SK-N-SH (cell line): ENCODE data around the gene OR6C75. TPM values are rescaled to one million over a fixed set of nuclear protein-coding genes. Genes with fewer than 3 reads are reported as not detected.
"Not testable (repeated sequence)": the region's sequence is repeated elsewhere in the genome, so short reads cannot be mapped to it uniquely, and the experiment has no call there.

Experiments used
- CTCF ChIA-PET: fragments of 300-600, 350-600 bp; formaldehyde crosslinking; extraction: SDS; loops from one replicate; lab custom pipeline; 2021; lab: Yijun Ruan, JAX
- POLR2A ChIA-PET: fragments of 350-600 bp; sonication (Branson Sonifier 250); formaldehyde crosslinking; extraction: SDS; loops from one replicate; lab custom pipeline; 2020; ENCODE audit warnings: antibody characterized with exemption, inconsistent platforms; lab: Yijun Ruan, JAX
- DNase-seq: peaks from one replicate; pipeline ENCODE4 v3.0.0; 2012
- H2AFZ ChIP-seq: fragments of 200-600 bp; sonication (generic); 2 replicates; pipeline ENCODE4 v1.8.1; 2016; ENCODE audit warnings: antibody characterized with exemption, mild to moderate bottlenecking, low read depth
- H3F3A ChIP-seq: fragments of 200-600 bp; sonication (generic); replicated peaks from 2 replicates; pipeline ENCODE3; 2016; ENCODE audit warnings: antibody characterized with exemption, mild to moderate bottlenecking; ENCODE audit not compliant: insufficient read depth
- H3K27ac ChIP-seq, 2 experiments: fragments of 200-500 bp in 1 of 2; fragments of 200-600 bp in 1 of 2; sonication (Bioruptor generic) in 1 of 2; sonication (generic), shearing (Covaris generic) in 1 of 2; 2 replicates each; pipeline versions ENCODE4 v1.5.1 to v1.6.1; 2014 to 2016; ENCODE audit warnings: low read depth in 2 of 2, inconsistent platforms in 1 of 2, low read length in 1 of 2, mild to moderate bottlenecking in 1 of 2, mixed read lengths in 1 of 2
- H3K27me3 ChIP-seq: fragments of 200-600 bp; sonication (generic), shearing (Covaris generic); 2 replicates; pipeline ENCODE4 v1.6.1; 2016; ENCODE audit warnings: mixed run types; ENCODE audit not compliant: insufficient read depth
- H3K36me3 ChIP-seq, 2 experiments: fragments of 200-500 bp in 1 of 2; fragments of 200-600 bp in 1 of 2; sonication (Bioruptor generic) in 1 of 2; sonication (generic) in 1 of 2; replicated peaks in 1 of 2; 2 replicates each; pipeline versions ENCODE3 to v1.5.1; 2014 to 2016; ENCODE audit warnings: low read length in 1 of 2, mild to moderate bottlenecking in 1 of 2; ENCODE audit not compliant: insufficient read depth in 2 of 2, control insufficient read depth in 1 of 2
- H3K4me1 ChIP-seq, 2 experiments: fragments of 200-500 bp in 1 of 2; fragments of 200-600 bp in 1 of 2; sonication (Bioruptor generic) in 1 of 2; sonication (generic), shearing (Covaris generic) in 1 of 2; 2 replicates each; pipeline versions ENCODE4 v1.5.1 to v1.6.1; 2014 to 2016; ENCODE audit warnings: low read depth in 1 of 2, low read length in 1 of 2, mixed run types in 1 of 2; ENCODE audit not compliant: insufficient read depth in 2 of 2, control insufficient read depth in 1 of 2
- H3K4me2 ChIP-seq: fragments of 200-600 bp; sonication (generic), shearing (Covaris generic); 2 replicates; pipeline ENCODE4 v1.6.1; 2017; ENCODE audit warnings: mixed run types
- H3K4me3 ChIP-seq, 2 experiments: fragments of 200-500 bp in 1 of 2; fragments of 200-600 bp in 1 of 2; sonication (Bioruptor generic) in 1 of 2; sonication (generic), shearing (Covaris generic) in 1 of 2; 2 replicates each; pipeline versions ENCODE4 v1.5.1 to v1.8.1; 2014 to 2016; ENCODE audit warnings: low read depth in 2 of 2, inconsistent platforms in 1 of 2, low read length in 1 of 2, mild to moderate bottlenecking in 1 of 2, mixed read lengths in 1 of 2, moderate library complexity in 1 of 2
- H3K79me2 ChIP-seq: fragments of 200-600 bp; sonication (generic); 2 replicates; pipeline ENCODE4 v1.8.1; 2017; ENCODE audit warnings: mild to moderate bottlenecking; ENCODE audit not compliant: insufficient read depth
- H3K9ac ChIP-seq: fragments of 200-600 bp; sonication (generic); 2 replicates; pipeline ENCODE4 v1.6.1; 2017; ENCODE audit warnings: mixed run types
- H3K9me2 ChIP-seq: fragments of 200-600 bp; sonication (generic); 2 replicates; pipeline ENCODE4 v1.6.1; 2017; ENCODE audit warnings: mixed run types
- H3K9me3 ChIP-seq: fragments of 200-600 bp; sonication (generic); 2 replicates; pipeline ENCODE4 v1.6.1; 2017; ENCODE audit warnings: mixed run types, mild to moderate bottlenecking, moderate library complexity
- H4K20me1 ChIP-seq: fragments of 200-600 bp; sonication (generic); 2 replicates; pipeline ENCODE4 v1.6.1; 2017; ENCODE audit warnings: mild to moderate bottlenecking, mixed run types; ENCODE audit not compliant: insufficient read depth
- EP300 ChIP-seq, 2 experiments: IDR thresholded peaks; 2 replicates each; pipeline versions ENCODE4 v1.4.0 to v1.6.1; 2012; ENCODE audit warnings: borderline replicate concordance in 1 of 2, low read depth in 1 of 2, low read length in 1 of 2
- GATA2 ChIP-seq: sonication (generic); formaldehyde crosslinking; IDR thresholded peaks from 2 replicates; pipeline ENCODE4 v1.5.0; 2020; ENCODE audit warnings: mild to moderate bottlenecking, missing genetic modification reagents
- JUND ChIP-seq: IDR thresholded peaks from 2 replicates; pipeline ENCODE4 v1.4.0; 2012
- NRF1 ChIP-seq: IDR thresholded peaks from 2 replicates; pipeline ENCODE4 v1.6.1; 2012; ENCODE audit warnings: low read depth, mild to moderate bottlenecking, low read length
- RAD21 ChIP-seq: IDR thresholded peaks from 2 replicates; pipeline ENCODE4 v1.6.1; 2012; ENCODE audit warnings: mild to moderate bottlenecking, low read length
- RCOR1 ChIP-seq: fragments of 150-350 bp; IDR thresholded peaks from 2 replicates; pipeline ENCODE4 v1.6.1; 2017; ENCODE audit warnings: antibody characterized with exemption, low read length
- SIN3A ChIP-seq: IDR thresholded peaks from 2 replicates; pipeline ENCODE4 v1.6.1; 2012; ENCODE audit warnings: low read depth, mild to moderate bottlenecking, low read length, moderate library complexity, borderline replicate concordance
- TAF1 ChIP-seq: IDR thresholded peaks from 2 replicates; pipeline ENCODE4 v1.6.1; 2012; ENCODE audit warnings: low read depth, mild to moderate bottlenecking, low read length, moderate library complexity, borderline replicate concordance
- WGBS: methylation state at CpG from one replicate; pipeline ENCODE4 v1.1.6; 2017; ENCODE audit warnings: low lambda C conversion rate; 5-methylcytosine and 5-hydroxymethylcytosine counted together
- polyA plus RNA-seq, 3 experiments: library from polyadenylated mRNA; depleted of rRNA; stranded (reverse); fragments of >200 nt; gene quantifications; 2 replicates each; pipeline ENCODE4 v1.2.3, GENCODE V29; 2012
- TF ChIP-seq, protein P1 (sequence below): fragments of 150-350 bp; IDR thresholded peaks from 2 replicates; pipeline ENCODE4 v1.6.1; 2017; ENCODE audit warnings: antibody characterized with exemption, low read length, low read depth, borderline replicate concordance
- TF ChIP-seq, protein P2 (sequence below): IDR thresholded peaks from 2 replicates; pipeline ENCODE4 v1.6.1; 2012; ENCODE audit warnings: mild to moderate bottlenecking, low read depth, low read length, moderate library complexity
- TF ChIP-seq, protein P3 (sequence below): fragments of 150-350 bp; IDR thresholded peaks from 2 replicates; pipeline ENCODE4 v1.6.1; 2016; ENCODE audit warnings: mild to moderate bottlenecking, low read depth, low read length
- TF ChIP-seq, protein P4 (sequence below): IDR thresholded peaks from 2 replicates; pipeline ENCODE4 v1.4.0; 2012; ENCODE audit warnings: low read depth, borderline replicate concordance

The OR6C75 gene
- polyA plus RNA-seq, 1 of the 3 experiments (the other 2 are of a cell fraction) = not detected

DNA sequence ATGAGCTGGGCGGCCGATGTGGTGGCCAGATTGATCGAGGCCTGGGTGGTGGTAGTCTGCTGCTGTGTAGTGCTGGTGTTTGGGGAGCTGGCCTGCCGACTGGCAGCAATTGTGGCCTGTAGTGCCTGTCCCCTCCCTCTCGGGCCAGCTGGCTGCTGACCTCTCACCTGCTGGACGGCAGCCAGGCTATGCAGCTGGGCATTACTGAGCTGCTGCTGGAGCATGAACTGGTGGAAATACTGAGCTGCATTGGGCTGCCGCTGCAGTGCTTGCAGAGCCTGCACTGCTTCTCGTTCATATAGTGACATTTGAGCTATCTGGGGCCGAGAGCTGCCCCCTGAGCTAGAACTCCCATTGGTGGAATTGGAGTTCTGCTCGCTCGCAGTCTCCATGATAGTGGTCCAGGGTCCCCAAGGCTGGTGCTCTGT lies 51.6 kb downstream of the OR6C75 start:
- H3K9me3 ChIP-seq, H3F3A ChIP-seq, H3K4me3 ChIP-seq, H3K4me1 ChIP-seq, DNase-seq, H3K9ac ChIP-seq, H3K4me2 ChIP-seq, H4K20me1 ChIP-seq, H3K27ac ChIP-seq, H3K27me3 ChIP-seq, H3K9me2 ChIP-seq, POLR2A ChIA-PET, CTCF ChIA-PET, H3K36me3 ChIP-seq, H2AFZ ChIP-seq, H3K79me2 ChIP-seq: not testable (repeated sequence)
- WGBS = 40% methylated on average over 3 of the region's 11 CpGs

DNA sequence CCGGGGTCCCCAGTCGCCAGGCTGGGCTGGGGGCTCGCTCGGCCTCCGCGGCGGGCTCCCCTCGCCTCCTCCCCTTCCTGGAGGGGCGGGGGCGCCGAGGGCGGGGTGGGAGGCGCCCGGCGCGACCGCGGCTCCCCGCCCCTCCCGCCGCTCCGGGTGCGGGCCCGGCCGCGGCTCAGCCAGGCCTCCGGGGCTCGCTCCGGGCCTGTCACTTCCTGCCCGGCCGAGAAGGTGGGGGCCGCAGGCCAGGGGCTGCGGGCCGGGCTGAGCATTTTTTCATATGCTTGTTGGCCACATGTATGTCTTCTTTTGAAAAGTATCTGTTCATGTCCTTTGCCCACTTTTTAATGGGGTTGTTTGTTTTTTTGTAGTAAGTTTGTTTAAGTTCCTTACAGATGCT lies 52.1 kb downstream of the OR6C75 start:
- H3K9ac ChIP-seq, H3K4me2 ChIP-seq, H3K36me3 ChIP-seq, H3F3A ChIP-seq, H3K9me2 ChIP-seq, H3K4me3 ChIP-seq, H3K79me2 ChIP-seq, H3K9me3 ChIP-seq, H3K27me3 ChIP-seq, DNase-seq, H3K27ac ChIP-seq, H3K4me1 ChIP-seq, POLR2A ChIA-PET, H4K20me1 ChIP-seq: not testable (repeated sequence)
- H2AFZ ChIP-seq = 0 out of 2 replicates have a peak overlapping the region, but pooled peaks have one; percentile 46
- CTCF ChIA-PET = interaction anchor here (0.8 kb wide), 1 partner anchor 226 kb away, joined by 3 read pairs; no protein-coding TSS in a partner anchor
- 10% methylated on average over 5 of the region's 34 CpGs for WGBS

DNA sequence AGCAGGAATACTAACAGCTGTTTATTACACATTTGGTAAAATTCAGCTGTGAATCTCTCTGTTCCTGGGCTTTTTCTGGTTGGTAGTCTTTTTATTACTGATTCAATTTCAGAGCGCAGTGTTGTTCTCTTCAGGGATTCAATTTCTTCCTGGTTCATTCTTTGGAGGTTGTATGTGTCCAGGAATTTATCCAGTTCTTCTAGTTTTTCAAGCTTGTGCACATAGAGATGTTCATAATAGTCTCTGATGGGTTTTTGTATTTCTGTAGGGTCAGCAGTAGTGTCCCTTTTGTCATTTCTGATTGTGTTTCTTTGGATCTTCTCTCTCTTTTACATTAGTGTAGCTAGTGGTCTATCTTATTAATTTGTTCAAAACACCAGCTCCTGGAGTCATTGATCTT lies 54.2 kb downstream of the OR6C75 start:
- Histone ChIP-seq H3K27ac (no peak overlapping the region), H2AFZ (no peak overlapping the region), H3F3A (no peaks in the 10 kb centered on the region), H3K4me2 (no peak overlapping the region), H3K4me1 (no peaks in the 10 kb centered on the region), H3K27me3 (no peaks in the 10 kb centered on the region), H3K36me3 (no peaks in the 10 kb centered on the region), H3K9ac (no peak overlapping the region), H3K79me2 (no peaks in the 10 kb centered on the region), H4K20me1 (no peaks in the 10 kb centered on the region), H3K4me3 (no peak overlapping the region), H3K9me3 (no peaks in the 10 kb centered on the region), H3K9me2 (no peaks in the 10 kb centered on the region)
- TF ChIP-seq, protein P1, sequence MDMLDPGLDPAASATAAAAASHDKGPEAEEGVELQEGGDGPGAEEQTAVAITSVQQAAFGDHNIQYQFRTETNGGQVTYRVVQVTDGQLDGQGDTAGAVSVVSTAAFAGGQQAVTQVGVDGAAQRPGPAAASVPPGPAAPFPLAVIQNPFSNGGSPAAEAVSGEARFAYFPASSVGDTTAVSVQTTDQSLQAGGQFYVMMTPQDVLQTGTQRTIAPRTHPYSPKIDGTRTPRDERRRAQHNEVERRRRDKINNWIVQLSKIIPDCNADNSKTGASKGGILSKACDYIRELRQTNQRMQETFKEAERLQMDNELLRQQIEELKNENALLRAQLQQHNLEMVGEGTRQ = no peak
- no peak for TF ChIP-seq TAF1
- no peak for TF ChIP-seq RCOR1
- TF ChIP-seq SIN3A = no peak
- TF ChIP-seq GATA2 (CRISPR knock-in tag) = no peak
- TF ChIP-seq EP300 (IDR thresholded peaks at IDR 0.05; ENCODE audit: borderline replicate concordance in 1 of 2, low read depth in 1 of 2, low read length in 1 of 2) = no peak
- TF ChIP-seq JUND = no peak
- no peak for TF ChIP-seq NRF1
- TF ChIP-seq, protein P2, sequence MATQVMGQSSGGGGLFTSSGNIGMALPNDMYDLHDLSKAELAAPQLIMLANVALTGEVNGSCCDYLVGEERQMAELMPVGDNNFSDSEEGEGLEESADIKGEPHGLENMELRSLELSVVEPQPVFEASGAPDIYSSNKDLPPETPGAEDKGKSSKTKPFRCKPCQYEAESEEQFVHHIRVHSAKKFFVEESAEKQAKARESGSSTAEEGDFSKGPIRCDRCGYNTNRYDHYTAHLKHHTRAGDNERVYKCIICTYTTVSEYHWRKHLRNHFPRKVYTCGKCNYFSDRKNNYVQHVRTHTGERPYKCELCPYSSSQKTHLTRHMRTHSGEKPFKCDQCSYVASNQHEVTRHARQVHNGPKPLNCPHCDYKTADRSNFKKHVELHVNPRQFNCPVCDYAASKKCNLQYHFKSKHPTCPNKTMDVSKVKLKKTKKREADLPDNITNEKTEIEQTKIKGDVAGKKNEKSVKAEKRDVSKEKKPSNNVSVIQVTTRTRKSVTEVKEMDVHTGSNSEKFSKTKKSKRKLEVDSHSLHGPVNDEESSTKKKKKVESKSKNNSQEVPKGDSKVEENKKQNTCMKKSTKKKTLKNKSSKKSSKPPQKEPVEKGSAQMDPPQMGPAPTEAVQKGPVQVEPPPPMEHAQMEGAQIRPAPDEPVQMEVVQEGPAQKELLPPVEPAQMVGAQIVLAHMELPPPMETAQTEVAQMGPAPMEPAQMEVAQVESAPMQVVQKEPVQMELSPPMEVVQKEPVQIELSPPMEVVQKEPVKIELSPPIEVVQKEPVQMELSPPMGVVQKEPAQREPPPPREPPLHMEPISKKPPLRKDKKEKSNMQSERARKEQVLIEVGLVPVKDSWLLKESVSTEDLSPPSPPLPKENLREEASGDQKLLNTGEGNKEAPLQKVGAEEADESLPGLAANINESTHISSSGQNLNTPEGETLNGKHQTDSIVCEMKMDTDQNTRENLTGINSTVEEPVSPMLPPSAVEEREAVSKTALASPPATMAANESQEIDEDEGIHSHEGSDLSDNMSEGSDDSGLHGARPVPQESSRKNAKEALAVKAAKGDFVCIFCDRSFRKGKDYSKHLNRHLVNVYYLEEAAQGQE = no peak
- TF ChIP-seq, protein P3, sequence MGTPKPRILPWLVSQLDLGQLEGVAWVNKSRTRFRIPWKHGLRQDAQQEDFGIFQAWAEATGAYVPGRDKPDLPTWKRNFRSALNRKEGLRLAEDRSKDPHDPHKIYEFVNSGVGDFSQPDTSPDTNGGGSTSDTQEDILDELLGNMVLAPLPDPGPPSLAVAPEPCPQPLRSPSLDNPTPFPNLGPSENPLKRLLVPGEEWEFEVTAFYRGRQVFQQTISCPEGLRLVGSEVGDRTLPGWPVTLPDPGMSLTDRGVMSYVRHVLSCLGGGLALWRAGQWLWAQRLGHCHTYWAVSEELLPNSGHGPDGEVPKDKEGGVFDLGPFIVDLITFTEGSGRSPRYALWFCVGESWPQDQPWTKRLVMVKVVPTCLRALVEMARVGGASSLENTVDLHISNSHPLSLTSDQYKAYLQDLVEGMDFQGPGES = no peak
- no peak for TF ChIP-seq RAD21
- TF ChIP-seq, protein P4, sequence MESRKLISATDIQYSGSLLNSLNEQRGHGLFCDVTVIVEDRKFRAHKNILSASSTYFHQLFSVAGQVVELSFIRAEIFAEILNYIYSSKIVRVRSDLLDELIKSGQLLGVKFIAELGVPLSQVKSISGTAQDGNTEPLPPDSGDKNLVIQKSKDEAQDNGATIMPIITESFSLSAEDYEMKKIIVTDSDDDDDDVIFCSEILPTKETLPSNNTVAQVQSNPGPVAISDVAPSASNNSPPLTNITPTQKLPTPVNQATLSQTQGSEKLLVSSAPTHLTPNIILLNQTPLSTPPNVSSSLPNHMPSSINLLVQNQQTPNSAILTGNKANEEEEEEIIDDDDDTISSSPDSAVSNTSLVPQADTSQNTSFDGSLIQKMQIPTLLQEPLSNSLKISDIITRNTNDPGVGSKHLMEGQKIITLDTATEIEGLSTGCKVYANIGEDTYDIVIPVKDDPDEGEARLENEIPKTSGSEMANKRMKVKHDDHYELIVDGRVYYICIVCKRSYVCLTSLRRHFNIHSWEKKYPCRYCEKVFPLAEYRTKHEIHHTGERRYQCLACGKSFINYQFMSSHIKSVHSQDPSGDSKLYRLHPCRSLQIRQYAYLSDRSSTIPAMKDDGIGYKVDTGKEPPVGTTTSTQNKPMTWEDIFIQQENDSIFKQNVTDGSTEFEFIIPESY = no peak
- WGBS = 6% methylated on average over 1 of the region's 1 CpG
- no peak for DNase-seq
- ChIA-PET POLR2A (no interaction called here), CTCF (no interaction called here)
